HepG2 (cell line): ENCODE data around the gene ASB4. TPM values are rescaled to one million over a fixed set of nuclear protein-coding genes. Genes with fewer than 3 reads are reported as not detected.

ENCODE experiments used
- ARID5B ChIP-seq: IDR thresholded peaks from 2 replicates; pipeline ENCODE4 v1.4.0; 2020; ENCODE audit warnings: mild to moderate bottlenecking, missing genetic modification reagents
- CBFB ChIP-seq: sonication (generic); formaldehyde crosslinking; IDR thresholded peaks from 2 replicates; pipeline ENCODE4 v1.4.0; 2020; ENCODE audit warnings: missing genetic modification reagents
- CC2D1A ChIP-seq: sonication (generic); formaldehyde crosslinking; IDR thresholded peaks from 2 replicates; pipeline ENCODE4 v1.8.1; 2023; ENCODE audit warnings: mild to moderate bottlenecking, missing genetic modification reagents
- DNMT3B ChIP-seq: conservative IDR thresholded peaks from 2 replicates; pipeline ENCODE4 v1.6.1; 2016; ENCODE audit warnings: missing biosample characterization, control low read depth
- DRAP1 ChIP-seq: IDR thresholded peaks from 2 replicates; pipeline ENCODE4 v1.6.1; 2016; ENCODE audit warnings: missing genetic modification reagents, missing compliant biosample characterization
- FOXA1 ChIP-seq, 2 experiments: fragments of 450-650 bp in 1 of 2; sonication (generic) in 1 of 2; formaldehyde crosslinking in 1 of 2; IDR thresholded peaks; 2 replicates each; pipeline versions ENCODE4 v1.4.0 to v1.6.1; 2016 to 2020; ENCODE audit warnings: missing genetic modification reagents in 1 of 2
- FOXJ3 ChIP-seq: sonication (generic); formaldehyde crosslinking; IDR thresholded peaks from 2 replicates; pipeline ENCODE4 v1.4.0; 2020; ENCODE audit warnings: missing genetic modification reagents, mild to moderate bottlenecking, borderline replicate concordance
- GPN1 ChIP-seq: sonication (generic); formaldehyde crosslinking; IDR thresholded peaks from 2 replicates; pipeline ENCODE4 v1.5.1; 2020; ENCODE audit warnings: missing genetic modification reagents, borderline replicate concordance
- HCFC1 ChIP-seq: fragments of 150-350 bp; IDR thresholded peaks from 2 replicates; pipeline ENCODE4 v1.6.1; 2014; ENCODE audit warnings: low read depth, low read length
- HOXA3 ChIP-seq: sonication (generic); formaldehyde crosslinking; IDR thresholded peaks from 2 replicates; pipeline ENCODE4 v1.5.0; 2020; ENCODE audit warnings: missing genetic modification reagents
- IKZF1 ChIP-seq: fragments of 450-650 bp; IDR thresholded peaks from 2 replicates; pipeline ENCODE4 v1.7.1; 2016
- ISX ChIP-seq: sonication (generic); formaldehyde crosslinking; conservative IDR thresholded peaks from 2 replicates; pipeline ENCODE4 v1.5.0; 2020; ENCODE audit warnings: missing genetic modification reagents
- XRCC5 ChIP-seq: fragments of 200-400 bp; formaldehyde crosslinking; optimal IDR thresholded peaks from 2 replicates; pipeline ENCODE3; 2017; ENCODE audit warnings: mild to moderate bottlenecking, low read length
- ZKSCAN8 ChIP-seq: IDR thresholded peaks from 2 replicates; pipeline ENCODE4 v1.6.1; 2016; ENCODE audit warnings: borderline replicate concordance, missing genetic modification reagents, missing compliant biosample characterization
- ZNF230 ChIP-seq: sonication (generic); formaldehyde crosslinking; IDR thresholded peaks from 2 replicates; pipeline ENCODE4 v1.4.0; 2020; ENCODE audit warnings: mild to moderate bottlenecking, missing genetic modification reagents
- ZNF24 ChIP-seq: fragments of 450-650 bp; IDR thresholded peaks from 2 replicates; pipeline ENCODE4 v1.6.1; 2017; ENCODE audit warnings: antibody characterized with exemption, mild to moderate bottlenecking
- ZNF292 ChIP-seq: sonication (generic); formaldehyde crosslinking; IDR thresholded peaks from 2 replicates; pipeline ENCODE4 v1.8.1; 2022; ENCODE audit warnings: mild to moderate bottlenecking, low read depth, missing genetic modification reagents, borderline replicate concordance
- ZNF432 ChIP-seq: sonication (generic); formaldehyde crosslinking; IDR thresholded peaks from 2 replicates; pipeline ENCODE4 v1.5.0; 2020; ENCODE audit warnings: missing genetic modification reagents, mild to moderate bottlenecking, borderline replicate concordance
- ZNF629 ChIP-seq: sonication (generic); formaldehyde crosslinking; conservative IDR thresholded peaks from 2 replicates; pipeline ENCODE4 v1.5.0; 2020; ENCODE audit warnings: missing genetic modification reagents
- ZNF644 ChIP-seq: IDR thresholded peaks from 2 replicates; pipeline ENCODE4 v1.6.1; 2016; ENCODE audit warnings: low read depth
- polyA plus RNA-seq, 8 experiments: library from polyadenylated mRNA; depleted of rRNA in 3 of 8; stranded (reverse) in 7 of 8; unstranded in 1 of 8; fragments of >200 nt; fragmentation: Illumina TruSeq in 4 of 8; extraction: Trizol in 4 of 8; gene quantifications; 2 replicates each; pipeline versions ENCODE4 v1.2.1 to v1.2.3, GENCODE V29; 2011 to 2016; ENCODE audit warnings: low read depth in 4 of 8, missing spikeins in 1 of 8, mixed read lengths in 1 of 8; ENCODE audit not compliant: insufficient read depth in 1 of 8
- total RNA-seq, 5 experiments: library from RNA; depleted of rRNA; stranded (reverse); fragments of >200 nt; fragmentation: Illumina TruSeq; extraction: Trizol; gene quantifications; 2 replicates each; pipeline ENCODE4 v1.2.3, GENCODE V29; 2016; ENCODE audit warnings: low read depth in 1 of 5
- TF ChIP-seq, protein P1 (sequence below): sonication (generic); formaldehyde crosslinking; IDR thresholded peaks from 2 replicates; pipeline ENCODE4 v1.4.0; 2020; ENCODE audit warnings: missing genetic modification reagents, borderline replicate concordance
- TF ChIP-seq, protein P2 (sequence below): sonication (generic); formaldehyde crosslinking; IDR thresholded peaks from 2 replicates; pipeline ENCODE4 v1.8.0; 2023; ENCODE audit warnings: mild to moderate bottlenecking, missing genetic modification reagents
- TF ChIP-seq, protein P3 (sequence below): sonication (generic); formaldehyde crosslinking; IDR thresholded peaks from 2 replicates; pipeline ENCODE4 v1.5.0; 2020; ENCODE audit warnings: missing genetic modification reagents

Gene ASB4
- total and polyA plus RNA-seq, 2 of the 13 experiments (the other 11 are each of a cell fraction or from before 2014, with no cell fraction given): 1.1 to 4.0 TPM

GRCh38 chr7:95478272-95479037 is 7.3 kb upstream of the ASB4 start (continued):
- TF ChIP-seq CBFB (CRISPR knock-in tag) (0 out of 2 replicates have a peak, but pooled peaks have one; percentile 8), IKZF1 (no peak), HOXA3 (CRISPR knock-in tag) (peak; percentile 31; the same call in 1 of the 2 replicates), ZNF432 (CRISPR knock-in tag) (no peak), ARID5B (CRISPR knock-in tag) (peak; percentile 77), FOXJ3 (CRISPR knock-in tag) (peak; percentile 11; the same call in 1 of the 2 replicates), ZNF629 (CRISPR knock-in tag) (0 out of 2 replicates have a peak, but pooled peaks have one; percentile 12), ZNF230 (CRISPR knock-in tag) (no peak), ZNF644 (CRISPR knock-in tag) (no peak), DNMT3B (no peak), FOXA1 (IDR thresholded peaks at IDR 0.05) (no peak), FOXA1 (CRISPR knock-in tag; IDR thresholded peaks at IDR 0.05) (peak; percentile 26; the same call in 1 of the 2 replicates), DRAP1 (CRISPR knock-in tag) (0 out of 2 replicates have a peak, but pooled peaks have one; percentile 14), HCFC1 (no peak), XRCC5 (peak; percentile 24), ZNF292 (CRISPR knock-in tag) (no peak), ZKSCAN8 (CRISPR knock-in tag) (0 out of 2 replicates have a peak, but pooled peaks have one; percentile 16), ISX (CRISPR knock-in tag) (no peak), GPN1 (CRISPR knock-in tag) (no peak), CC2D1A (CRISPR knock-in tag) (no peak), ZNF24 (0 out of 2 replicates have a peak, but pooled peaks have one; percentile 31)
- TF ChIP-seq, protein P1, sequence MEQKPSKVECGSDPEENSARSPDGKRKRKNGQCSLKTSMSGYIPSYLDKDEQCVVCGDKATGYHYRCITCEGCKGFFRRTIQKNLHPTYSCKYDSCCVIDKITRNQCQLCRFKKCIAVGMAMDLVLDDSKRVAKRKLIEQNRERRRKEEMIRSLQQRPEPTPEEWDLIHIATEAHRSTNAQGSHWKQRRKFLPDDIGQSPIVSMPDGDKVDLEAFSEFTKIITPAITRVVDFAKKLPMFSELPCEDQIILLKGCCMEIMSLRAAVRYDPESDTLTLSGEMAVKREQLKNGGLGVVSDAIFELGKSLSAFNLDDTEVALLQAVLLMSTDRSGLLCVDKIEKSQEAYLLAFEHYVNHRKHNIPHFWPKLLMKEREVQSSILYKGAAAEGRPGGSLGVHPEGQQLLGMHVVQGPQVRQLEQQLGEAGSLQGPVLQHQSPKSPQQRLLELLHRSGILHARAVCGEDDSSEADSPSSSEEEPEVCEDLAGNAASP (CRISPR knock-in tag): 0 out of 2 replicates have a peak, but pooled peaks have one; percentile 21
- TF ChIP-seq, protein P2, sequence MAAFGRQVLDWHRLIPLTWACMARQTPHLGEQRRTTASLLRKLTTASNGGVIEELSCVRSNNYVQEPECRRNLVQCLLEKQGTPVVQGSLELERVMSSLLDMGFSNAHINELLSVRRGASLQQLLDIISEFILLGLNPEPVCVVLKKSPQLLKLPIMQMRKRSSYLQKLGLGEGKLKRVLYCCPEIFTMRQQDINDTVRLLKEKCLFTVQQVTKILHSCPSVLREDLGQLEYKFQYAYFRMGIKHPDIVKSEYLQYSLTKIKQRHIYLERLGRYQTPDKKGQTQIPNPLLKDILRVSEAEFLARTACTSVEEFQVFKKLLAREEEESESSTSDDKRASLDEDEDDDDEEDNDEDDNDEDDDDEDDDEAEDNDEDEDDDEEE: 0 out of 2 replicates have a peak, but pooled peaks have one; percentile 39
- TF ChIP-seq, protein P3, sequence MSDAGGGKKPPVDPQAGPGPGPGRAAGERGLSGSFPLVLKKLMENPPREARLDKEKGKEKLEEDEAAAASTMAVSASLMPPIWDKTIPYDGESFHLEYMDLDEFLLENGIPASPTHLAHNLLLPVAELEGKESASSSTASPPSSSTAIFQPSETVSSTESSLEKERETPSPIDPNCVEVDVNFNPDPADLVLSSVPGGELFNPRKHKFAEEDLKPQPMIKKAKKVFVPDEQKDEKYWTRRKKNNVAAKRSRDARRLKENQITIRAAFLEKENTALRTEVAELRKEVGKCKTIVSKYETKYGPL: no peak
